ENCODE results near the gene ERN1.

GRCh38 chr17:63999680-64000531 is 130.0 kb downstream of the ERN1 start:
- TF ChIP-seq CTCF (tag by site-specific recombination; IDR thresholded peaks at IDR 0.05) (no peak), BCL11A (tag by site-specific recombination; IDR thresholded peaks at IDR 0.05; ENCODE audit: low read depth) (no peak), ZNF558 (tag by site-specific recombination; IDR thresholded peaks at IDR 0.05) (no peak), ZNF280D (tag by site-specific recombination; IDR thresholded peaks at IDR 0.05) (no peak), IKZF3 (tag by site-specific recombination; IDR thresholded peaks at IDR 0.05) (no peak), TCF7L2 (IDR thresholded peaks at IDR 0.05; ENCODE audit: borderline replicate concordance, low read depth, low read length) (no peak)
- TF ChIP-seq, protein P1, sequence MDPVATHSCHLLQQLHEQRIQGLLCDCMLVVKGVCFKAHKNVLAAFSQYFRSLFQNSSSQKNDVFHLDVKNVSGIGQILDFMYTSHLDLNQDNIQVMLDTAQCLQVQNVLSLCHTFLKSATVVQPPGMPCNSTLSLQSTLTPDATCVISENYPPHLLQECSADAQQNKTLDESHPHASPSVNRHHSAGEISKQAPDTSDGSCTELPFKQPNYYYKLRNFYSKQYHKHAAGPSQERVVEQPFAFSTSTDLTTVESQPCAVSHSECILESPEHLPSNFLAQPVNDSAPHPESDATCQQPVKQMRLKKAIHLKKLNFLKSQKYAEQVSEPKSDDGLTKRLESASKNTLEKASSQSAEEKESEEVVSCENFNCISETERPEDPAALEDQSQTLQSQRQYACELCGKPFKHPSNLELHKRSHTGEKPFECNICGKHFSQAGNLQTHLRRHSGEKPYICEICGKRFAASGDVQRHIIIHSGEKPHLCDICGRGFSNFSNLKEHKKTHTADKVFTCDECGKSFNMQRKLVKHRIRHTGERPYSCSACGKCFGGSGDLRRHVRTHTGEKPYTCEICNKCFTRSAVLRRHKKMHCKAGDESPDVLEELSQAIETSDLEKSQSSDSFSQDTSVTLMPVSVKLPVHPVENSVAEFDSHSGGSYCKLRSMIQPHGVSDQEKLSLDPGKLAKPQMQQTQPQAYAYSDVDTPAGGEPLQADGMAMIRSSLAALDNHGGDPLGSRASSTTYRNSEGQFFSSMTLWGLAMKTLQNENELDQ (tag by site-specific recombination; IDR thresholded peaks at IDR 0.05; ENCODE audit: low read depth): no peak
- TF ChIP-seq, protein P2, sequence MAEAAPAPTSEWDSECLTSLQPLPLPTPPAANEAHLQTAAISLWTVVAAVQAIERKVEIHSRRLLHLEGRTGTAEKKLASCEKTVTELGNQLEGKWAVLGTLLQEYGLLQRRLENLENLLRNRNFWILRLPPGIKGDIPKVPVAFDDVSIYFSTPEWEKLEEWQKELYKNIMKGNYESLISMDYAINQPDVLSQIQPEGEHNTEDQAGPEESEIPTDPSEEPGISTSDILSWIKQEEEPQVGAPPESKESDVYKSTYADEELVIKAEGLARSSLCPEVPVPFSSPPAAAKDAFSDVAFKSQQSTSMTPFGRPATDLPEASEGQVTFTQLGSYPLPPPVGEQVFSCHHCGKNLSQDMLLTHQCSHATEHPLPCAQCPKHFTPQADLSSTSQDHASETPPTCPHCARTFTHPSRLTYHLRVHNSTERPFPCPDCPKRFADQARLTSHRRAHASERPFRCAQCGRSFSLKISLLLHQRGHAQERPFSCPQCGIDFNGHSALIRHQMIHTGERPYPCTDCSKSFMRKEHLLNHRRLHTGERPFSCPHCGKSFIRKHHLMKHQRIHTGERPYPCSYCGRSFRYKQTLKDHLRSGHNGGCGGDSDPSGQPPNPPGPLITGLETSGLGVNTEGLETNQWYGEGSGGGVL (tag by site-specific recombination; IDR thresholded peaks at IDR 0.05): no peak
- TF ChIP-seq, protein P3, sequence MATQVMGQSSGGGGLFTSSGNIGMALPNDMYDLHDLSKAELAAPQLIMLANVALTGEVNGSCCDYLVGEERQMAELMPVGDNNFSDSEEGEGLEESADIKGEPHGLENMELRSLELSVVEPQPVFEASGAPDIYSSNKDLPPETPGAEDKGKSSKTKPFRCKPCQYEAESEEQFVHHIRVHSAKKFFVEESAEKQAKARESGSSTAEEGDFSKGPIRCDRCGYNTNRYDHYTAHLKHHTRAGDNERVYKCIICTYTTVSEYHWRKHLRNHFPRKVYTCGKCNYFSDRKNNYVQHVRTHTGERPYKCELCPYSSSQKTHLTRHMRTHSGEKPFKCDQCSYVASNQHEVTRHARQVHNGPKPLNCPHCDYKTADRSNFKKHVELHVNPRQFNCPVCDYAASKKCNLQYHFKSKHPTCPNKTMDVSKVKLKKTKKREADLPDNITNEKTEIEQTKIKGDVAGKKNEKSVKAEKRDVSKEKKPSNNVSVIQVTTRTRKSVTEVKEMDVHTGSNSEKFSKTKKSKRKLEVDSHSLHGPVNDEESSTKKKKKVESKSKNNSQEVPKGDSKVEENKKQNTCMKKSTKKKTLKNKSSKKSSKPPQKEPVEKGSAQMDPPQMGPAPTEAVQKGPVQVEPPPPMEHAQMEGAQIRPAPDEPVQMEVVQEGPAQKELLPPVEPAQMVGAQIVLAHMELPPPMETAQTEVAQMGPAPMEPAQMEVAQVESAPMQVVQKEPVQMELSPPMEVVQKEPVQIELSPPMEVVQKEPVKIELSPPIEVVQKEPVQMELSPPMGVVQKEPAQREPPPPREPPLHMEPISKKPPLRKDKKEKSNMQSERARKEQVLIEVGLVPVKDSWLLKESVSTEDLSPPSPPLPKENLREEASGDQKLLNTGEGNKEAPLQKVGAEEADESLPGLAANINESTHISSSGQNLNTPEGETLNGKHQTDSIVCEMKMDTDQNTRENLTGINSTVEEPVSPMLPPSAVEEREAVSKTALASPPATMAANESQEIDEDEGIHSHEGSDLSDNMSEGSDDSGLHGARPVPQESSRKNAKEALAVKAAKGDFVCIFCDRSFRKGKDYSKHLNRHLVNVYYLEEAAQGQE (tag by site-specific recombination; IDR thresholded peaks at IDR 0.05): no peak

Measured in HEK293 (cell line).